Inflammatory macrophage treated with lipopolysaccharide for 4 hours (primary cell): ENCODE data around the gene CARMIL1.

ENCODE experiments used
- DNase-seq: peaks from one replicate; pipeline ENCODE4 v3.0.0-alpha.2; 2020

The CARMIL1 gene

GRCh38 chr6:25450469-25451198 lies 171.5 kb downstream of the CARMIL1 start:
- DNase-seq, result no peak

- peak; percentile 88 for DNase-seq
Observed at GRCh38 chr6:25452031-25452430, 172.9 kb downstream of the CARMIL1 start.

- DNase-seq, result no peak
Observed at GRCh38 chr6:25453288-25453687, 174.1 kb downstream of the CARMIL1 start.

DNA sequence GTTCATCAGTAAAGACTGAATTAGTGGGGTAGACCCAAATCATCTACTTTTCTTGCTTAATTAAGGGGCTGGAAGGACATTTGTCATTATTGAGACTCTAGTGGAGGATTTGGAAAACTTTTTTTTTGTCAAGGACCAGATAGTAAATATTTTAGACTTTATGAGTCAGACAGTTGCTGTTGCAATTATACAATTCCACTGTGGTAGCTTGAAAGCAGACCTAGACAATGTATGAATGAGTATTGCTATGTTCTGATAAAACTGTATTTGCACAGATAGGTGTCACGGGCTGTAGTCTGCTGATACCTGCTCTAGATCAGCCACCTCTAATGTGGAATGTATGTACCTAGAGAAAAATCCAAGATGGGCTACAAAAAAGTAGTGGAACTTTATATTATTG lies 175.0 kb downstream of the CARMIL1 start:
- DNase-seq, result peak; percentile 48

GRCh38 chr6:25456249-25457040 lies 177.3 kb downstream of the CARMIL1 start:
- DNase-seq, result no peak

GRCh38 chr6:25457516-25457915 lies 178.3 kb downstream of the CARMIL1 start:
- no peak for DNase-seq

DNA sequence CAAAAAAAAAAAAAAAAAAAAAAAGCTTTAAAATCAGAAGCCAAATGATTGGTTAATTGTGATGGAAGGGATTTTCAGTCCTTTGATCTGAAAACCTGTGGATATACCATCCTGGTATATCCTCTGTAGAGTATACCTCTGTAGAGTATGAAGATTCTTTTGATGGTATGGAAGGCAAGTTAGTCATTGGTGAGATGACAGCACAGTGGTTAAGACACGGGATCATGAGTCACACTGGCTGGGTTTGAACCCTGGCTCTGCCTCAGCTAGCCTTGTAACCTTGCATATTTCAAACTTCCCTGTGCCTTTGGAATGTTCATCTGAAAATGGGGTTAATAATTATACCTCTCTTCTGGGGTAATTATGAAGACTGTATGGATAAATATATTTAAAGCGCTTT lies 179.3 kb downstream of the CARMIL1 start:
- DNase-seq, result peak; percentile 83

- DNase-seq, result no peak
Observed at GRCh38 chr6:25462235-25462897, 183.2 kb downstream of the CARMIL1 start.

- DNase-seq, result peak; percentile 90
Observed at GRCh38 chr6:25463441-25463840, 184.3 kb downstream of the CARMIL1 start.

GRCh38 chr6:25464225-25464624 lies 185.1 kb downstream of the CARMIL1 start:
- no peak for DNase-seq

DNA sequence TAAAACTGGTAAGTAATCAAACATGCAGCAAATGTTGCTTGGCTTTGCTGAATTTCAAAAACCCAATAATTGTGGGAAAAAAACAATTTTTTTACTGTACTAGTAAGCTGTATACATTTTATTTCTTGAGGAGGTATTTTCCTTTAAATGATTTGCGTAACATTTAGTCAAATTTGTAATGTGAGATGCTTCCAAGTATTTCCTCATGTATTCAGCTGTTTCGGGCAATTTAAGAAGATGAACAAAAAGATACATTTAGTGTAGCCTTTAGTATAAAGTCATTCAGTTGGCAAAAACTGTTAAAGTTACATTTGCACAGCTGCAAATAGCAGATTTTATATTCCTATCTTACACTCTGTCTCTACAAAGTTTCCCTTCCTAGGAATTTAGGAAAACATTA lies 186.8 kb downstream of the CARMIL1 start:
- DNase-seq, result no peak

DNA sequence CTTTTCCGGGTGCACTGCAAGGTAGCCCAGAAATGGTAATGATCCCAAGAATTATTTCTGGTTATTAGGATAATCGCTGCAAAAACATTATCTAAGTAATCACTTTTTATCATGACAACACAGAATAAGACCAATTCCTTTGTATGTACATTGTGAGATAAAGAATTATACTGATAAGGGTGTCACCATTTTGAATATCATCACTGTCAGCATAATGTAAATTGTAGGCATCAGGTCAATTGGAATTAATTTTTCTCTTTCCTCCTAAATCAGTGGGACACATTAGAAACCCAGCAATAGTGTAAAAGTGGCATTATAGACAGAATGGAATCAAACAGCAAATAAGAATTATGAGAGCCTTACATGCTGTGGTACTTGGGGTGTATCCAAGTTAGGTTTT lies 189.7 kb downstream of the CARMIL1 start:
- no peak for DNase-seq

DNA sequence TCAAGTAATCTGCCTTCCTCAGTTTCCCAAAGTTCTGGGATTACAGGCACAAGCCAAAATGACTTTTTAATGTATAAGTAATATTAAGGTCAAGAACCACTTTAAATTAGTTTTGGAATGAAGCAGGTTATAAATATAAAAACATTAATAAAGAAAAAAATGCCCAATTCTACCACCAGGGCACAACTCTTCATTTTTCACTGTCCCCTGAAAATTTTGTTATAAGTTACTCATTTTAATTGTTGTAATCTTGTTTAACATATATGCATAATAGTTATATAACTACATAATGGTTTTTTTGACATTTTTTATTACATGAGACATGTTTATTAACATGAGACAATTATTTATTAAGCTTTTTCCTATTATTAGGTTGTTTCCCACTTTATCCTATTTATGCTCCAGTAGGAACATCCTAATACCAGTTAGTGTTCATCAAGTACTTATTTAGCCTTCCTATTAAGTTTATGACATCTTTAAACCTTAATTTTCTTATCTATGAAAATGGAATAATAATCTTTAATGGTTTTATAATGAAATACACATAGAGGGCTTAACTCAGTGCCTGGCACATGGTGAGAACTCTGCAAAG lies 190.7 kb downstream of the CARMIL1 start:
- no peak for DNase-seq

GRCh38 chr6:25472306-25472705 lies 193.1 kb downstream of the CARMIL1 start:
- no peak for DNase-seq

DNA sequence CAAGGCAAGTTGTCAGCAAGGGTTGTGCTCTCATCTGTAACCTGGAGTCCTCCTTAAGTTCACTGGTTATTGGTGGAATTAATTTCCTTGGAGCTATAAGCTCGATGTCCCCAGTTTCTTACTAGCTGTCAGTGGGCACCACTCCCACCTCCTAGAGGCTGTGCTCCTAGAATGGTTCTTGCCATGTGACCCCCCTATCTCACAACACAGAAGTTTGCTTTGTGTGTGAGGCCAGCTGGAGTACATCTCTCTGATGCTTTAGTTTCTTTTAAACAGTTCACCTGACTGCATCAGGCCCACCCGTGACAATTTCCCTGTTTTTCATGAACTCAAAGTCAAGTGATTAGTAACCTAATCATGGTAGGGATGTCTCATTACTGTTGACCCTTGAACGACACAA lies 193.7 kb downstream of the CARMIL1 start:
- no peak for DNase-seq

DNA sequence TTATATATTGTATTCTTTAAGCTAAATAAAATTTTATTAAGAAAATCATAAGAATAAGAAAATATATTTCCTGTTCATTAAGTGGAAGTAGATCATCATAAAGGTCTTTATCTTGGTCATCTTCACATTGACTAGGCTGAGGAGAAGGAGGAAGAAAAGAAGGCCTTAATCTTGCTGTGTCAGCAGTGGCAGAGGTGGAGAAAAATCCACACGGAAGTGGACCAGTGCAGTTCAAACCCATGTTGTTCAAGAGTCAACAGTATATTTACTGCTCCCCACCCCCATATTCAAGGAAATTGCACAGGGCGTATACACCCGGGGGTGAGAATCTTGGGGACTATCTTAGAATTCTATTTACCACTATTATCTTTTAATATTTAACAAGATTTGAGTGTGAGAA lies 194.3 kb downstream of the CARMIL1 start:
- no peak for DNase-seq

- DNase-seq, result no peak
Observed at GRCh38 chr6:25476126-25476525, 197.0 kb downstream of the CARMIL1 start.

GRCh38 chr6:25477006-25477590 lies 197.9 kb downstream of the CARMIL1 start:
- DNase-seq, result no peak

- no peak for DNase-seq
Observed at GRCh38 chr6:25478973-25479372, 199.8 kb downstream of the CARMIL1 start.

- DNase-seq, result no peak
Observed at GRCh38 chr6:25481267-25481666, 202.1 kb downstream of the CARMIL1 start.

DNA sequence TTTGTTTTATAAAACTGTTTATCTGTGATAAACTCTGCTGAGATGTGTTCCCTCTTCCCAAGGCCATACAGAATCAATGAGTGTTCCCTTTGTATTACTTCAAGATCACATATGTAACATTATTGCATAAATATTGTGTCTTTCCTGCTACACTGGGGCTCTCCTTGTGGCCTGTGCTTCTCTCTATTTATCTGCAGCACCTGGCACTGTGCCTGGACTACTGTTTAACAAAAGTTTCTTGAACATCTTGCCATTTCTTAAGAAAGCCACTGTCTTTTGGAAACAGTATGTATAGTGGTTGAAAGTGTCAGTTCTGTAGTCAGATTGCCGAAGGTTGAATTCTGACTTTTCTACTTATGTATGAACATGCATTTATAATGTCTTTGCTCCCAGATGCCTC lies 203.8 kb downstream of the CARMIL1 start:
- DNase-seq, result no peak

DNA sequence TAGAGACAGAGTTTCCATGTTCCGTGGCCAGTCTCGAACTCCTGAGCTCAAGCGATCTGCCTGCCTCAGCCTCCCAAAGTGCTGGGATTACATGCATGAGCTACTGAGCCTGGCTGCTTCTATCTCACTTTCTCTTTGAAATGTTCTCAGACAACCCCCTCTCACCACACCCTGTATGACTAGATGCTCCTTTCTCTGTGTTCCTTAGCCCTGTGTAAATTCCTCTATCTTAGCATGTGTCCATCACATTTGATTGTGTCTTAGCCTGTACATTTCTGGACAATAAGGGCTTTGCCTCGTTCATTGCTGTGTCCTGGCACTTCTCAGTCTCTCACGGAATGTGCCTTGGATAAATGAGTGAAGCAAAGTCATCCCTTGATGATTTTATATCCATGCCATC lies 204.8 kb downstream of the CARMIL1 start:
- DNase-seq, result no peak

DNA sequence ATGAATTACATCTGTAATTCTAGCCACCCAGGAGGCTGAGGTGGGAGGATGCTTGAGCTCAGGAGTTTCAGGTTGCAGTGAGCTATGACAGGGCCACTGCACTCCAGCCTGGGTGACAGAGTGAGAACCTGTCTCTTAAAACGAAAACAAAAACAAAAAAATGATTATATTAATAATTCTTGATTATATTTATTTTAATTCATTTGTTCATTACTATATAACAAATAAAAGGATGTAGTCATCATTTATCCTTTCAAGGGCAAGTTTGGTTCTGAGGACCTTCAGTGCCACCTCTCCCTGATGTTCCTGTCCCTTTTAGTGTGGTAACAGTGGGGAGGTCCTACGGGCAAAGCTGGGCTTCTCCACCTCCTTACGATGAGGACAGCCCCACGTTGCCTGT lies 205.7 kb downstream of the CARMIL1 start:
- no peak for DNase-seq
